Renal pelvis (tissue), 4 donors: Measurements from ENCODE around the gene BRSK2. TPM values are rescaled to one million over a fixed set of nuclear protein-coding genes. Genes with fewer than 3 reads are reported as not detected.

Experiments
- DNase-seq: peaks from one replicate; pipeline ENCODE4 v3.0.0-alpha.2; 2013
- polyA plus RNA-seq, 3 donors: library from polyadenylated mRNA; unstranded; fragments of 120-200 nt; gene quantifications; one replicate each; pipeline ENCODE4 v1.2.1, GENCODE V29; 2013; ENCODE audit not compliant: insufficient read length in 3 of 3

Gene BRSK2
- polyA plus RNA-seq, 3 donors, result 0.98 to 1.2 (median 1.1) TPM

- DNase-seq, result no peak
These were observed 91.1 kb downstream of the BRSK2 start for GRCh38 chr11:1480555-1481482.

DNA sequence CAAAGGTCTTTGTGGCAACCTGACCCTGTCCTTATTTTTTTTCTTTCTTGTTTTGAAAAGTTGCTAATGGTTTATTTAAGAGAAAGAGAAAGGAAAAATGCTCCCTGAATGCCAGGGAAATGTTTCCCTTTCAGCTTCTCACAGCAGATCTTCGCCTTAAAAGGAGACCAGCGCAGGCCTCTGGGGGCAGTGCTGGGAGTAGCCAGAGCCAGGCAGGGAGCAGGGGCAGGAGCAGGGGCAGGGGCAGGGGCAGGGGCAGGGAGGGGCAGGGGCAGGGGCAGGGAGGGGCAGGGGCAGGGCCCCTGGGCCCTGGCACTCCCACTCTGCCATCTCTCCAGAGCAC is 91.7 kb downstream of the BRSK2 start:
- no peak for DNase-seq

DNA sequence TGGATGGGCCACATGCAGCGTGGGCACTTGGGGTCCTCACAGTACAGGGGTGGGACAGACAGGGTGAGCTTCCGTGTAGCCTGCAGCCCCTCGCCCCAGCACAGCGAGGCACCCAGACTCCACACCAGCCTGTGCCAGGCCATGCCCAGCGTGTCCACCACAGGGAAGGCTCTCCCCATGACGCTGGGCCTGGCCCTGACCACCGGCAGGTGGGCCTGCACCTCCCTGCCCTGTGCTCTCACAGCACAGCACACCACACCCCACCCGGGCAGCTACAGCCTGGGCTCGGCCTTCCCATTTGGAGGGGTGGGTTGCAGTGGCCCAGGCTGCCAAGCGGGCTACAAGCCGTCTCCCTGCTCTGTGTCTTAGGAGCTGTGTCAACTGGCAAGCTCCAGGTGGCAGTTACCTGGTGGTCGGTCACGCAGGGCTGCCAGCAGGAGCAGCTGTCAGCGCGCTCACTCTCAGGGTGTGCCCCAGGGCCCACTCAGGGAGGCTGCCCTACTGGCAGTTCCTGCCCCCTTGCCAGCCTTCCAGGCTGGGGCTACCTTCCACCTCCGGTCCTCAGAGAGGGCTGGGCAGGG is 92.2 kb downstream of the BRSK2 start:
- DNase-seq, result no peak

DNA sequence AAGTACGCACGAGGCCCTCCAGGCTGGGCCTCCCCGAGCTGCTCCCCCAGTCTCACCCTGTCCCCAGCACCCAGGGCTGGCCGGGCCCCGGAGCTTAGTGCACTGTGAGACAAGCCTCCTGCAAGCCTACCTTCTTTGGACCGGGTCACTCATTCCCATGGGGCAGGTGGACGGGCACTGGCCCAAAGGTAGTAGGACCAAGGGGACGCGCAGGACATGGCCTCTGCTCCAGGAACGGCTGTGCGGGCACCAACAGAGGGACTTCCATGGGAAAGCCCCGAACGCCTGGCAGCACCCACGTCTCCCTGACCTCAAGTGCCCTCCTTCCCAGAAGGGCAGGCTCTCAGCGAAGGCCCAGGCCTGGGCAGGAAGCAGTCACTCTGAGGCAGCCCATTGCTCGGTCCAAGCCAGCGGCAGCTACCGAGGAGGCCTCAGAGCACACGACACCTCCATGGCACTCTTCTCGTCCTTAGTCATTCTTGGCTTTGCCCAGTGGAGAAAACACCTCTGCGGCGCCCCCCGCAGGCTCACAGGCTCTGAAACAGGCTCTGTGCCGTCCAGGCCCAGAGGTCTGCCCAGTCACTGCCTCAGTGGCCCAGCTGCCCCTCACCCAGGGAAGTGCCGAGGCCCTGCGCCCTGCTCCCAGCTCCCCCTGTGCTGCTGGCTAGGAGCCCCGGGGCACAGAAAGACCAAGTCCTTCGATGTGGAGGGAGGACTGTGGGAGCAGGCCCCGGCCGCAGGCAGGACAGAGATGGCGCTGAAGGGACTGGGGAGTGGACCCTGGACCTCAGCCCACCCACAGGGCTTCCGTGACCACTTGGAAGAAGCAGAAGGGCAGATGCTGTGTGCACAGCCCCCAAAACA is 93.1 kb downstream of the BRSK2 start:
- no peak for DNase-seq

DNA sequence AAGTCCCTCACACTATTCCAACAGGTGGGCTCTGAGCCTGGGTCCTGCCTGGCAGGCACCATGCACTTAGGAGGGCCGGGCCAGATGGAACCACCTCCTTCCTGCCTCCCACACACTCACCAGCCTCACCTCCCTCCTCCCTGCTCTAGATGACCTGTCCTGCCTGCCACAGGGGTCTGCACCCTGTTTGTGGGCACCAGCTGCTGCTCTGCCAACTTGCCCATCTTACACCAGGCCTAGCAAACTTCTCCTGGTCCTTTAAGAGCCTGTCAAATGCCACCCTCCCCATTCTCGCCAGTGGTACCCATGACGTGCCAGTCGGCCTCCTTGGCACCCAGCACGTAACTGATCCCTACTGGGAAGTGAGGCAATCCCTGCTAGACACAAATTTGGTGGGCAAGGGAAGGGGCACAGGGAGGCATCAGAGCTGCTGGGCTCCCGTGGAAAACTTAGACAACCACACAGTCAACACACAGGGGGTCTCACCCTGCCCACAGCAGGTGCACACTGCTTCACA is 93.8 kb downstream of the BRSK2 start:
- DNase-seq, result no peak

DNA sequence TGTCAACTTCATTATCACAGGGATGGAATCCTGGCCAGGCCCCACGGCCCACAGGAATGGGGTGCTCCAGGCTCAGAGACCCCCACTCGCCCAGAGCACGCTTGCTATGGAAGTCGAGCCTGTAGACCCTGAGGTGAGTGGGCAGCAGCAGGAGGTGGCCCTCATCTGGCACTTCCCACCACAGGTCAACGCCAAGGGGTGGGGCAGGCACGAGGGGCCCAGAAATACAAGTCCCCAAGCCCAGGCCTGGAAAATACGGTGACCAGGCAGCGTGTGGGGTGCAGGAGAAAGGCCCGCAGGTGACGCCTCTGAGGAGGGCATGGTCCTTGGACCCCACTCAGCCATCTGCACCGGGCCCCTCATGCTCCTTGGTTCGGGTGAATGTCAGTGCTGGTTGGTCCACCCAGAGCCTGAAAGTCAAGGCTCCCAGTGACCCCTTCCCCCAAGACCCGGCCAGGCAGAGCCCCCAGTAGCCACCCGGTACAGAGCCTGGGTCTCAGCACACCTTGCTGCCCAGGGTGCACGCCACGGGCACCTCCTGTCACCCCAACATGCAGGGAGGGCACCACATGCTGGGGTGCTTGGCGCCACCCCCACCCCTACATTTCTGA is 94.4 kb downstream of the BRSK2 start:
- no peak for DNase-seq

DNA sequence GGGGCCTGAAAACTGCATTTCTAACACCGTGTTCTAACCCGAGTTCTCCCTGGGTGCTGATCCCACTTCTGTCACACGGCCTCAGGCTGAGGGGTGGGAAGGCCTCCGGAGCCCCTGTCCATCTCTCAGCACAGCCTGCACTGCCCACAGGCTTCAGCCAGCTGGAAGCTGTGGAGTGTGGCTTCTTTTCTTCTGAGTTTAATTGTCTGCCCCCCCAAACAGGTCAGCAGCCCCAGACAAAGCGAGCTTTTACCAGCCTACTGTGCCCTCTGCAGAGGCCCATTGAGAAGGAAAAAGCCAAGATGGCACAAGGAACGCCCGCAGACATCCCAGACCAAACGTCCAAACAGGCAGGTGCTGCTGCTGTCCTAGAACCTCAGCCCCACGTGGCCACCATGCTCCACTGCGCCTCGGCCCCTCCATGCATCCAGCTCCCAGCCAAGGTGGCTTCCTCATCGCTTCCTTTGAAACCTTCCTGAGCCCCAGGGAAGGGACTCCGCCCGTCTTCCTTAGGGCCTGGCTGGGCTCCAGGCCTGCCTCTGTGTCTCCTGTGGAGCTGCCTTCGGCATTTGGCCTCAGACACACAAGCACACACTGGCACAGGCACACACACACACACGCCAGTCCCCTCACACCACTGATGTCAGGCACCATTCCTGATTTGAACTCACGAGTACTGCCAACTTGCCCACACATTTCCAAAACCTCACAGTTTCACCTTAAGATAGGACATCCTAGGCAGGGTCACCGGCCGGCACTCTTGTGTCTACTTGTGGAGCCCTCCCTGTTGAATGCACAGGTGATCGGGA is 95.2 kb downstream of the BRSK2 start:
- DNase-seq, result no peak

- DNase-seq, result no peak
These were observed 95.8 kb downstream of the BRSK2 start for GRCh38 chr11:1485504-1485885.

DNA sequence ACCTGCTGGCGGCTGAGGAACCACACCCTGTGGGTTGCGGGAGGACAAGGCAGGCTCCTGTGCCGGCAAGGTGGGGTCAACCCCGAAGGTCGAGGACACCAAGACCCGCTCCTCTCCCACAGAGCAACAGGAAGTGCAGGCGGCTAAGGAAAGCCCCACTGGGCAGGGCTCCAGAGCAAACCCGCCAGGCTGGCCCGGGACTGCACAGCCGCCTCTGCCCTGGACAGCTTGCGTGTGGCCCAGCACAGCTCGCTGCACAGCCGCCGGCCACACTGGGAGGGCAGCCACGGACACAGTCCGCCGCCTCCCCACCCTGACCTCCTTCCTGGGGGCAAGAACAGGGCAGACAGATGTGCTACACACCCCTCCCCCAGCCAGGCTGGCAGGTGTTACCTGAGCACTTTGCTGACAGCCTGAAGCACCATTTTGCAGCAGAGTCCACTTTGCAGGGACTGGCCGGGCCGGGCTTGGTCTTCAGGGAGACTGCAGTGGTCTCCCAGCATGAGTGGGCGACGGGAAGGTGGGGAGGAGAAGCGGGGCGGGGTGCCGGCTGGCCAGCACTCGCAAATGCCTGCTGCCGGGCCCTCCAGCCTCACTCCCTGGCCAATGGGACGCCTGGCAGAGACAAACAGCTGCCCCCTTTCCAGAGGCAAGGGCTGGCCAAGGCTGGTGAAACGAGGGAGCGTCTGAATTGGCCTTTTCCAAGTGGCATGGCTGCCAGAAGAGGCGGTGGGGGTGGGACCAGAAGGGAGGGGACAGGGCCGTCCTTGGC is 96.5 kb downstream of the BRSK2 start, which contains the start of gene MOB2:
Gene MOB2, minus strand, starts transcription at position 726 of the 772 bp plus-strand sequence. Its CDS starts 223 bp downstream, at position 503.
- no peak for DNase-seq

DNA sequence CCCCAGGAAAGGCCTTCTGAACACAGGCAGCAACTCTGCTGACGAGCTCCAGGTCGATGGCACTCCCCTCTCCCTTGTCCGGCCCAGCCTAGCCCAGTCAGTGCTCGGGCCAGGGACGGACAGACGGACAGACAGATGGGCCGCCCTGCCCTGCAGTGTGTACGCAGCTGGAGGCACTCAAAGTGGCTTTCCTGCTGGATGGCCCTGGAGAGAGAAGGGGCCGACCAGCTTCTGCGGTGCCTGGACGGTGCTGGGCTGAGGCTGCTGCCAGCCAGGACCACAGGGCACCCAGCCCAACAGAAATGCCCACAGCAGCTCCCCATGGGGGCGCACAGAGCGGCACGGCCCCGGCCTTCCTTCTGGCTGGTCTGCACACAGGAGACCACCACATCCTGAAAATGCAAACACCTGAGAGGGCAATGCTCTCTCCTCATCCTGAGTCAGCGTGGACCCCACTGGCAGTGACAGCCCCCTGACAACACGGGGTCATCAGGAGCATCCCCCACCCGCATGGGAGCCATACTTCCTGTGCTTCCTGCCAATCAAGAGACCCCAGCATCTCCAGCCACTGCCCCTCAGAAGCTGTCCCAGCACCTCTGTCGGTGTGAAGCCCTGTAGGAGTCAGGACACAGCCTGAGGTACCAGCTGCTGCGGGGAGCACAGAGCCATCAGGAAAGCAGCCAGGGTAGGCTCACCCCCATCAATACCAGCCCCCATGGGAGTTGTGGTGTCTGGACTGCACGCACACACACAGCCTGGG is 97.5 kb downstream of the BRSK2 start:
- no peak for DNase-seq

GRCh38 chr11:1487851-1488574 is 98.3 kb downstream of the BRSK2 start:
- DNase-seq, result no peak

GRCh38 chr11:1488575-1489180 is 98.9 kb downstream of the BRSK2 start:
- no peak for DNase-seq

DNA sequence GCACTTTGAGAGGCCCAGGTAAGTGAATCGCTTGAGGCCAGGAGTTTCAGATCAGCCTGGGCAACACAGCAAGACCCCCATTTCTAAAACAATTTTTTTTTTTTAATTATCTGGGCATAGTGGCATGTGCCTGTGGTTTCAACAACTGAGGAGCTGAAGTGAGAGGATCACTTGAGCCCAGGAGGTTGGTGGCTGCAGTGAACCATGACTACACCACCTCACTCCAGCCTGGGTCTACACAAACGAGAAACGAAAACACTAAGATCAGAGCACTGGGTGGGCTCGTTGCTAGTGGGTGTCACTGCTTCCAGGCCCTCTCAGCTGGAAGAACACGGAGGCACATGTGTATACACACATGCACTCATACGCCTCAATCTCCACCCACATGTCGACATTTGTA is 100.9 kb downstream of the BRSK2 start:
- DNase-seq, result no peak

DNA sequence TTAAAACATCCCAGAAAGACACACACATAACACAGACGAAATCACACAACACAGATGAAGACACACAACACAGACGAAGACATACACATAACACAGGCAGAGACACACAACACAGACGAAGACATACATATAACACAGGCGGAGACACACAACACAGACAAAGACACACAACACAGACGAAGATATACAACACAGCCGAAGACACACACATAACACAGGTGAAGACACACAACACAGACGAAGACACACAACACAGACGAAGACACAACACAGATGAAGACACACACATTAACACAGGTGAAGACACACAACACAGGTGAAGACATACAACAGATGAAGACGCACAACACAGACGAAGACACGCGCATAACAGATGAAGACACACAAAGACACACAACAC is 101.6 kb downstream of the BRSK2 start:
- DNase-seq, result no peak

DNA sequence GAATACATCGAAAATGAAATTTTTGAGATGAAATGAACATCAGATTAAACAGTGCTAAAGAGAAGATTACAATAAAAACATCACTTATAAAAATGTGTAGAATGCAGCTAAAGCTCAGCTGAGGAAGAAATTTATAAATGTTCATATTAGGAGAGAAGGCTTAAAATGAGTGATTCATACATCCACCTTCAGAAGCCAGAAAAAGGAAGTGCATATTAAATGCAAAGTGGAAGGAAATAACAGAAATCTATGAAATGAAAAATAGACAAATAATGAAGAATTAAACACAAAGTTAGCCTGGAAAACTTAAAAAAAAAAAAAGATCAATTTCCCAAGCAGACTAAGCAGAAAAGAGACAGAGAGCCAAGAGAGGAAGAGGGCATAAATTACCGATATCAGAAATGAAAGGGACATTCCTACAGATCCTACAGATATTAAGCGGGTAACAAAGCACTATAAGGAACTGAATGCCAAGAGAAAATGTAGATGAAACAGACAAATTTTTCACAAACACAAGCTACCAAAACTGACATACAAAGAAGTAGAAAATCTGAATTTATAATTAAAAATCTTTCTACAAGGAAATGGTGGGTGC is 104.0 kb downstream of the BRSK2 start:
- no peak for DNase-seq

- no peak for DNase-seq
These were observed 104.9 kb downstream of the BRSK2 start for GRCh38 chr11:1494650-1495049.

DNA sequence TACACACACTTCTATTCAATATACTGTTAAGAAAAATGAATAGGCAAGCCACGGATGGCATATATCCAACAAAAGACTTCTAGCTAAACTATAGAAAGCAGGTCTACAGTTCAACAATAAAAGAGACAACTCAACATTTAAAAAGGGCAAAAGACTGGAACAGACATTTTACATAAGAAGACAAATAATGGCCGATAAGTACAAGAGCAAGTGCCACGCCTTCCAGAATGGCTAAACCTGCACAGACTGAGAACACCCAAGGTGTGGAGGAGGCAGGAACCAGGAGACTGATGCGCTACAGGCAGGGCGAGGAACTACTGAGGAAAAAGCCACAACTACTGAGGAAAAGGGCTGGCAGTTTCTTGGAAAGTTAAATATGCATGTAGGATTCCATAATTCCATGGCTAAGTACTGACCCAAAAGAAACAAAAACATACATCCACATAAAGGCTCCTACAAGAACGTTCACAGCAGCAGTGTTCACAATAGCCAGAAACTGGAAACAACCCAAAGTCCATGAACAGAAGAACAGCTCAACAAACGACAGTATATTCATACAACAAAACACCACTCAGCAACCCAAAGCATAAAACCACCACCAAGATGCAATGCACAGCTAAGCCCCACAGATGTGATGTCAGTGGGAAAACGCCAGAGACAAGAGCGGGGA is 106.5 kb downstream of the BRSK2 start:
- DNase-seq, result no peak
